ENCODE results near the gene MRGPRF. TPM values are rescaled to one million over a fixed set of nuclear protein-coding genes. Genes with fewer than 3 reads are reported as not detected.
"Not testable (repeated sequence)": the region's sequence is repeated elsewhere in the genome, so short reads cannot be mapped to it uniquely, and the experiment has no call there.

The MRGPRF gene
- total RNA-seq, 2 donors from 2014 or later, result 20.0 to 53.3 TPM

- 70% methylated on average over 5 of the region's 5 CpGs for WGBS
- intact Hi-C loops (cut with DNase I), result no loop called here
- Histone ChIP-seq H3K4me1 (replicated peaks) (peaks cover 6% of the 10 kb centered on the region), H3K36me3 (no peaks in the 10 kb centered on the region), H3K4me3 (no peak overlapping the region), H3K27me3 (replicated peaks; ENCODE audit: insufficient read depth) (no peaks in the 10 kb centered on the region), H3K27ac (peak overlapping the region; percentile 56 to 60), H3K9me3 (no peaks in the 10 kb centered on the region)
- no peak for DNase-seq (ENCODE audit: low spot score)
- TF ChIP-seq POLR2A (IDR thresholded peaks at IDR 0.05) (no peak), POLR2AphosphoS5 (IDR thresholded peaks at IDR 0.05) (no peak)
- TF ChIP-seq, protein P1, sequence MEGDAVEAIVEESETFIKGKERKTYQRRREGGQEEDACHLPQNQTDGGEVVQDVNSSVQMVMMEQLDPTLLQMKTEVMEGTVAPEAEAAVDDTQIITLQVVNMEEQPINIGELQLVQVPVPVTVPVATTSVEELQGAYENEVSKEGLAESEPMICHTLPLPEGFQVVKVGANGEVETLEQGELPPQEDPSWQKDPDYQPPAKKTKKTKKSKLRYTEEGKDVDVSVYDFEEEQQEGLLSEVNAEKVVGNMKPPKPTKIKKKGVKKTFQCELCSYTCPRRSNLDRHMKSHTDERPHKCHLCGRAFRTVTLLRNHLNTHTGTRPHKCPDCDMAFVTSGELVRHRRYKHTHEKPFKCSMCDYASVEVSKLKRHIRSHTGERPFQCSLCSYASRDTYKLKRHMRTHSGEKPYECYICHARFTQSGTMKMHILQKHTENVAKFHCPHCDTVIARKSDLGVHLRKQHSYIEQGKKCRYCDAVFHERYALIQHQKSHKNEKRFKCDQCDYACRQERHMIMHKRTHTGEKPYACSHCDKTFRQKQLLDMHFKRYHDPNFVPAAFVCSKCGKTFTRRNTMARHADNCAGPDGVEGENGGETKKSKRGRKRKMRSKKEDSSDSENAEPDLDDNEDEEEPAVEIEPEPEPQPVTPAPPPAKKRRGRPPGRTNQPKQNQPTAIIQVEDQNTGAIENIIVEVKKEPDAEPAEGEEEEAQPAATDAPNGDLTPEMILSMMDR (IDR thresholded peaks at IDR 0.05), result no peak
These were observed 12.7 kb downstream of the MRGPRF start for GRCh38 chr11:69000391-69000790.

- DNase-seq (ENCODE audit: low spot score); H3K9me3 ChIP-seq; H3K27me3 ChIP-seq (replicated peaks; ENCODE audit: insufficient read depth); H3K4me3 ChIP-seq; H3K36me3 ChIP-seq; H3K4me1 ChIP-seq (replicated peaks); intact Hi-C loops (cut with DNase I): not testable (repeated sequence)
- WGBS, result 94% methylated on average over 12 of the region's 12 CpGs
- peak overlapping the region; percentile 56 to 60 for H3K27ac ChIP-seq
These were observed 13.2 kb downstream of the MRGPRF start for GRCh38 chr11:68999748-69000355.

- DNase-seq (ENCODE audit: low spot score), result no peak
- Histone ChIP-seq H3K27ac (peak overlapping the region; percentile 56 to 60), H3K9me3 (no peaks in the 10 kb centered on the region), H3K4me1 (replicated peaks) (peaks cover 3% of the 10 kb centered on the region), H3K4me3 (no peak overlapping the region), H3K36me3 (no peaks in the 10 kb centered on the region), H3K27me3 (replicated peaks; ENCODE audit: insufficient read depth) (no peaks in the 10 kb centered on the region)
- WGBS, result 91% methylated on average over 8 of the region's 8 CpGs
- intact Hi-C loops (cut with DNase I), result no loop called here
- TF ChIP-seq POLR2A (IDR thresholded peaks at IDR 0.05) (no peak), POLR2AphosphoS5 (IDR thresholded peaks at IDR 0.05) (no peak)
- TF ChIP-seq, protein P1 (IDR thresholded peaks at IDR 0.05), result no peak
These were observed 13.8 kb downstream of the MRGPRF start for GRCh38 chr11:68999093-68999747.

- H3K4me1 ChIP-seq (replicated peaks), result peaks cover 3% of the 10 kb centered on the region
- TF ChIP-seq POLR2AphosphoS5 (IDR thresholded peaks at IDR 0.05), result no peak
- TF ChIP-seq POLR2A (IDR thresholded peaks at IDR 0.05), result no peak
- TF ChIP-seq, protein P1 (IDR thresholded peaks at IDR 0.05), result no peak
- WGBS, result 42% methylated on average over 13 of the region's 13 CpGs
- H3K4me3 ChIP-seq, result no peak overlapping the region
- intact Hi-C loops (cut with DNase I), result no loop called here
- peak overlapping the region in 1 of 2 donors; percentile 33 for H3K27ac ChIP-seq
- H3K36me3 ChIP-seq, result no peaks in the 10 kb centered on the region
- H3K9me3 ChIP-seq, result no peaks in the 10 kb centered on the region
- no peak for DNase-seq (ENCODE audit: low spot score)
- no peaks in the 10 kb centered on the region for H3K27me3 ChIP-seq (replicated peaks; ENCODE audit: insufficient read depth)
These were observed 14.6 kb downstream of the MRGPRF start for GRCh38 chr11:68998390-68998911.

DNA sequence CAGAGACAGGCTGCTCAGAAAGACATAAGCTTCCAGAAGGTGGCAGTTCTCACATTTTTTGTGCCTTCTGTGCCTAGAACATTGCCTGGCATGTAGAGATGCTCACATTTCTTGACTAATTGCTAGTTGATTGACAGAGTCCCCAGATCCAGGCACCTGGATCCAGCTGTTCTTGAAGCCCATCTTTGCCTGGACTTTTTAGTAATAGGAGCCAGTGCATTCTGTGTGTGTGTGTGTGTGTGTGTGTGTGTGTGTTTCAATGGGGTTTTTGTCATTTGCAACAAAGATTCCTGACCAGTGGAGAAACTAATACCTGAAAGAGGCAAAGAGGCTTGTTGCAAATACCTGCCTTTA is 15.1 kb downstream of the MRGPRF start:
- H3K36me3 ChIP-seq, result no peaks in the 10 kb centered on the region
- no peaks in the 10 kb centered on the region for H3K27me3 ChIP-seq (replicated peaks; ENCODE audit: insufficient read depth)
- TF ChIP-seq POLR2AphosphoS5 (IDR thresholded peaks at IDR 0.05), result no peak
- no peak for TF ChIP-seq POLR2A (IDR thresholded peaks at IDR 0.05)
- TF ChIP-seq, protein P1 (IDR thresholded peaks at IDR 0.05), result no peak
- no peak overlapping the region for H3K4me3 ChIP-seq
- DNase-seq (ENCODE audit: low spot score), result no peak
- peaks cover 3% of the 10 kb centered on the region for H3K4me1 ChIP-seq (replicated peaks)
- no peaks in the 10 kb centered on the region for H3K9me3 ChIP-seq
- H3K27ac ChIP-seq, result peak overlapping the region in 1 of 2 donors; percentile 33
- intact Hi-C loops (cut with DNase I), result no loop called here
